HL-60 (cell line): Measurements from ENCODE around the gene SPA17.

ENCODE experiments used
- CTCF ChIP-seq: IDR thresholded peaks from one replicate; pipeline ENCODE4 v1.5.1; 2011; ENCODE audit warnings: low read length, control low read depth, inconsistent platforms; ENCODE audit not compliant: insufficient read depth
- GABPA ChIP-seq: IDR thresholded peaks from 2 replicates; pipeline ENCODE4 v1.6.1; 2012; ENCODE audit warnings: low read depth
- POLR2AphosphoS5 ChIP-seq: IDR thresholded peaks from 2 replicates; pipeline ENCODE4 v1.6.1; 2012; ENCODE audit warnings: low read depth
- TF ChIP-seq, protein P1 (sequence below): IDR thresholded peaks from 2 replicates; pipeline ENCODE4 v1.6.1; 2012; ENCODE audit warnings: low read depth; ENCODE audit not compliant: insufficient replicate concordance

- TF ChIP-seq CTCF (no peak), POLR2AphosphoS5 (no peak), GABPA (no peak)
- TF ChIP-seq, protein P1, sequence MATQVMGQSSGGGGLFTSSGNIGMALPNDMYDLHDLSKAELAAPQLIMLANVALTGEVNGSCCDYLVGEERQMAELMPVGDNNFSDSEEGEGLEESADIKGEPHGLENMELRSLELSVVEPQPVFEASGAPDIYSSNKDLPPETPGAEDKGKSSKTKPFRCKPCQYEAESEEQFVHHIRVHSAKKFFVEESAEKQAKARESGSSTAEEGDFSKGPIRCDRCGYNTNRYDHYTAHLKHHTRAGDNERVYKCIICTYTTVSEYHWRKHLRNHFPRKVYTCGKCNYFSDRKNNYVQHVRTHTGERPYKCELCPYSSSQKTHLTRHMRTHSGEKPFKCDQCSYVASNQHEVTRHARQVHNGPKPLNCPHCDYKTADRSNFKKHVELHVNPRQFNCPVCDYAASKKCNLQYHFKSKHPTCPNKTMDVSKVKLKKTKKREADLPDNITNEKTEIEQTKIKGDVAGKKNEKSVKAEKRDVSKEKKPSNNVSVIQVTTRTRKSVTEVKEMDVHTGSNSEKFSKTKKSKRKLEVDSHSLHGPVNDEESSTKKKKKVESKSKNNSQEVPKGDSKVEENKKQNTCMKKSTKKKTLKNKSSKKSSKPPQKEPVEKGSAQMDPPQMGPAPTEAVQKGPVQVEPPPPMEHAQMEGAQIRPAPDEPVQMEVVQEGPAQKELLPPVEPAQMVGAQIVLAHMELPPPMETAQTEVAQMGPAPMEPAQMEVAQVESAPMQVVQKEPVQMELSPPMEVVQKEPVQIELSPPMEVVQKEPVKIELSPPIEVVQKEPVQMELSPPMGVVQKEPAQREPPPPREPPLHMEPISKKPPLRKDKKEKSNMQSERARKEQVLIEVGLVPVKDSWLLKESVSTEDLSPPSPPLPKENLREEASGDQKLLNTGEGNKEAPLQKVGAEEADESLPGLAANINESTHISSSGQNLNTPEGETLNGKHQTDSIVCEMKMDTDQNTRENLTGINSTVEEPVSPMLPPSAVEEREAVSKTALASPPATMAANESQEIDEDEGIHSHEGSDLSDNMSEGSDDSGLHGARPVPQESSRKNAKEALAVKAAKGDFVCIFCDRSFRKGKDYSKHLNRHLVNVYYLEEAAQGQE, result no peak
These were observed 45.8 kb downstream of the SPA17 start for GRCh38 chr11:124719534-124719933.
